HG03159 (cell line): ENCODE results near the gene TMCO2.
A peak's percentile ranks its signal among the peaks of the same experiment; 100 is the strongest.

ENCODE experiments used
- ATAC-seq: cut with Tn5 transposase; IDR thresholded peaks from one replicate; pipeline ENCODE4 v1.9.1; 2021; ENCODE audit warnings: mild to moderate bottlenecking, moderate library complexity; ENCODE audit not compliant: unreplicated experiment

The TMCO2 gene

DNA sequence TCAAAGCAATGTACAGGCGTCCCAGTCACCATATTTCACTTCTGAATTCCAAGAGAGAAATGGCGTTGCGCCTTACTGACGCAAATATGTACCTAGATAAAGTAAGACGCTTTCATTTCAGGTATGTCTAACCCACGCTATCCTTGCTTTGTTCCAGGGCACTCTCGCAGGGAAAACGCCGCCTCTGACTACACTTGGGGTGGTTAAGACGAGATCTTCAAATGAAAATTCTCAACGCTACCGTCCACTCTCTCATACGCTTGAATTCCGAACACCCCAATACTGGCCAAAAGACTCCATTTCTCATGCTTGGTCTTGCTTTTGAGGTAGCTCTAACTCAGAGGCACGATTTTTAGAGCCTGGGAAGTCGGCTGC is 9.6 kb downstream of the TMCO2 start:
- ATAC-seq: peak; percentile 17

DNA sequence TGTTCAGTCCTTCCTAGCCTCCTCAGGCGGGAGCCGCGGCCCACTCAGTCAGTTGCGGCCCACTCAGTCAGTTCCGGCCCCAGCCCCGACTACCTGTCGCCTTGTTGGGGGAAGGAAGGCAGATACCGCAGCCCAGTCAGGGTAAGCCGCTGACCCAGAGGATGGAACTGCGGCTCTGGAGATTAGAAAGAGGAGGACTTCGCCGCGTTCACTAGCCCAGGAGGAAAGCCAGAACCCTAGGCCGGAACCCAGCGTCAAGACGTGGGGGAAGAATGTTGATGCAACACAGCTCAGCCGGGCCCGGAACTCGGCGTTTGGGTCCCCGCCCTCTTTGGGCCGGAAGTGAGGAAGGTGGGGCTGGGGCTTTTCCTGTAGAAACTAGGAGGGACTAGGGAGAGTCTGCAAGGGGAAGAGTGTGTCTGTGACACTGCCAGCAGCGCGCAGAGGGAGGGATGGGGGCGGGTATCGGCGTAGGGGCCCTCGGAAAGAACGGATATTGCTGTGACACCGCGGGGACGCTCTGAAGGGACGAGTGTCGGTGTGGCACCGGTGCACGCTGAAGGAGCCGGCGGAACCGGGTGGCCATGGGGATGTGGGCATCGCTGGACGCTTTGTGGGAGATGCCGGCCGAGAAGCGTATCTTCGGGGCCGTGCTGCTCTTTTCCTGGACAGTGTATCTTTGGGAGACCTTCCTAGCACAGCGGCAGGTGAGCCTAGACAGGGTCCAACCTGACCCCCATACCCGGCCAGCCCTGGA is 10.1 kb downstream of the TMCO2 start, which contains the start of gene ZMPSTE24:
TSS of gene ZMPSTE24 (plus strand) at position 549 of the 757 bp plus-strand sequence. CDS start at position 585, 36 bp downstream.
- peak; percentile 87 for ATAC-seq

DNA sequence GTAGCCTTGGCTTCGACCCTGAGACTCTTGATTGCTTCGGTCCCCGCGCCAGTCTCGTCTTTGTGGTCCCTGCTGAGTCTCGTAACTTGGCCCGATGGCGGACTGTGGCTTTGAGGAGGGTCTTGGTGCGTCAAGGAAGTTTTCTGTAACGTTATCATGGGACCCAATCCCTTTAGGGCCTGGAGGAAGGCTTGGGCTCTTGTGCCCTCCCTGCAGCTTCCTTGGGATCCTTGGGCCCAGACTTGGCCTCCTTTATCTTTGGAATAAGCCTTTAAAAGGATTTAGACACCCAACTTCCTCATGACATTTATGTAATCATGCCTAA is 10.7 kb downstream of the TMCO2 start:
- no peak for ATAC-seq

DNA sequence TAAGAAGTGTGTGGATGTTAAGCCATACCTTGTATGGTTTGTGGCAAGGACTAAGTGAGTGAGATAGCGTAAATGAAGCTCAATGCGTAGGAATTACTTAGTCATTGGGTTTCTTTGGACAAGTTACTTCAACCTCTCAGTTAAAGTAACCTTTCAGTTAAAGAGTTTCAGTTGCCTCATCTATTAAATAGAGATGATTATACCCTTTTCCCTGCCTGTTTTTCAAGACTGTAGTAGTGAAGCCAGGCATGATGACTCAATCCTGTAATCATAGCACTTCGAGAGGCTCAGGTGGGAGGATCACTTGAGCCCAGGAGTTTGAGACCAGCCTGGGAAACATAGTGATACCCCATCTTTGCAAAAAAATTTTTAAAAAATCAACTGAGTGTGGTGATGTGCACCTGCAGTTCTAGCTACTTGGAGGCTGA is 16.6 kb downstream of the TMCO2 start:
- no peak for ATAC-seq

DNA sequence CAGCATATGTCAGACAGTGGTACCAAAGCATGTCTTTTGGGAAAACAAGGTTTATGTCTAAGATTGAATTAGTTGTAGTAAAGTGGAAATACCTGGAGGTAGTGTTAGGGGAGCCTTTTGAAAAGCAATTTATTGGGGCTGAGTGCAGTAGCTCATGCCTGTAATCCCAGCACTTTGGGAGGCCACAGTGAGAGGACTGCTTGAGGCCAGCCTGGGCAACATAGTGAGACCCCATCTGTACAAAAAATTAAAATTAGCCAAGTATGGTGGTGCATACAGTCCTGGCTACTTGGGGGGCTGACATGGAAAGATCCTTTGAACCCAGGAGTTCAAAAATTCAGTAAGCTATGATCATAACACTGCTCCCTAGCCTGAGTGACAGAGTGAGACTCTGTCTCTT is 17.6 kb downstream of the TMCO2 start:
- ATAC-seq: no peak

DNA sequence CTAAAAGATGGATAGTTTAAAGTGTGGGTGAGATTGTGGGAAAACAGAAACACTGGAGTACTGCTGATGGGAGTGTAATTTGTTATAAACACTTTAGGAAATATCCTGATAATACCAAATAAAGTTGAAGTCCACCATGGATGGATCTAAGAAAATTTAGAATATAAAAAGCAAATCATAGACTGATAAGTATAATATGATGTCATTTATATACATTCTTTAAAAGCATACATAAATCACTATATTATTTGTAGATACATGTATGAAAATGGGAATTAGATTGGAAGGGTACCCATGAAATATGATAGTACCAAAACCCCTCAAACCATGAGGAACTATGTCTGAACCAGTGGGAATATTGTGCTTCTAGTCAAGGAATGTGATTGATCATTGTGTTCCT is 18.2 kb downstream of the TMCO2 start:
- no peak for ATAC-seq

DNA sequence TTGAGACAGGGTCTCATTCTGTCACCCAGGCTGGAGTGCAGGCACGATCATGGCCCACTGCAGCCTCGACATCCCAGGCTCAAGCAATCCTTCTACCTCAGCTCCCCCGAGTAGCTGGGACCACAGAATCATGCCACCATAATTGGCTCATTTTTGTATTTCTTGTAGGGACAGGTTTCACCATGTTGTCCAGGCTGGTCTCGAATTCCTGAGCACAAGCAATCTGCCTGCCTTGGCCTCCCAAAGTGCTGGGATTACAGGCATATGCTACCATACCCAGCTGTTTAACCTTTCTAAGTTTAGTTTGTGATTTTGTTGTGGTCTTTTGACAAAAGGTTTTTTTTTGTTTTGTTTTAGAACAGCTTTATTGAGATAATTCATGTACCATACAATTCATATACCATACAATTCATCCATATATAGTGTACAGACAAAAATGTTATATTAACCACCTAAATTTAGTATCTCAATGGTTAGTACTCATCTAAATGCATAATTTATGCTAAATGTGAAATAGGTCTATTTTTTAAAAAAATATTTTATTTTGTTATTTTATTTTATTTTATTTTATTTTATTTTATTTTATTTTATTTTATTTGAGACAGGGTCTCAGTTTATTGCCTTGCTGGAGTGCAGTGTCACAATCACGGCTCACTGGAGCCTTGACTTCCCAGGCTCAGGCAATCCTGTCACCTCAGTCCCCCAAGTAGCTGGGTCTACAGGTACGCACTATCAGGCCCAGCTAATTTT is 19.2 kb downstream of the TMCO2 start:
- no peak for ATAC-seq

DNA sequence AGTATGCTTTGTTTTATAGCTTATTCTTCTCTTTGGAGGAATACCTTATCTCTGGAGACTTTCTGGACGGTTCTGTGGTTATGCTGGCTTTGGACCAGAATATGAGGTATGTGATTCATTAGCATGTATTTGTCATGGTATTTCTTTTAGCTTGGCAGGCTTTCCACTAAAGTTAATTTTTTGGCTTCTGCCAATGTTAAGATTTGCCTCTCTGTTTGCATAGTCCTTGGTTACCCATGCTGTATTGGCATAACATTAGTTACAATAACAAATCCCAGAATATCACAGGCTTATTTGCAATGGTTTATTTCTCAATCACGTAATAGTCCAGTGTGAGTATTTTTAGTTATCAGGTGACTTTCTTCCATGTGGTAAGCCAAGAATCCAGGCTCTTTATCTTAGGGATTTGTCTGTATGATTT is 20.0 kb downstream of the TMCO2 start:
- ATAC-seq: no peak

DNA sequence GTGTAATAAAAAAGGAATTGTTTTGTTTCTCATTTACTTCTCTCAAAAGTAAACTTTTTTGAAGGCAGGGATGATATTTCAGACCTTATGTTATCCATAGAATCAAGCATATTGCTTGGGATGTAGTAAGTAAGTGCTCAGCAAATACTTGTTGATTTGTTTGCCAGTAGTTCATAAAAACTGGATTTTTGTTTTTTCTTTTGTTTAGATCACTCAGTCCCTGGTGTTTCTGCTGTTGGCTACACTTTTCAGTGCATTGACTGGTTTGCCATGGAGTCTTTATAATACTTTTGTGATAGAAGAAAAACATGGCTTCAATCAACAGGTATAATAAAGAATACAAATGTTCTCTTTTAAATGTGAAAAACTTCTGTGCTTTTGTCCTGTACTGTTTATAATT is 20.5 kb downstream of the TMCO2 start:
- no peak for ATAC-seq

DNA sequence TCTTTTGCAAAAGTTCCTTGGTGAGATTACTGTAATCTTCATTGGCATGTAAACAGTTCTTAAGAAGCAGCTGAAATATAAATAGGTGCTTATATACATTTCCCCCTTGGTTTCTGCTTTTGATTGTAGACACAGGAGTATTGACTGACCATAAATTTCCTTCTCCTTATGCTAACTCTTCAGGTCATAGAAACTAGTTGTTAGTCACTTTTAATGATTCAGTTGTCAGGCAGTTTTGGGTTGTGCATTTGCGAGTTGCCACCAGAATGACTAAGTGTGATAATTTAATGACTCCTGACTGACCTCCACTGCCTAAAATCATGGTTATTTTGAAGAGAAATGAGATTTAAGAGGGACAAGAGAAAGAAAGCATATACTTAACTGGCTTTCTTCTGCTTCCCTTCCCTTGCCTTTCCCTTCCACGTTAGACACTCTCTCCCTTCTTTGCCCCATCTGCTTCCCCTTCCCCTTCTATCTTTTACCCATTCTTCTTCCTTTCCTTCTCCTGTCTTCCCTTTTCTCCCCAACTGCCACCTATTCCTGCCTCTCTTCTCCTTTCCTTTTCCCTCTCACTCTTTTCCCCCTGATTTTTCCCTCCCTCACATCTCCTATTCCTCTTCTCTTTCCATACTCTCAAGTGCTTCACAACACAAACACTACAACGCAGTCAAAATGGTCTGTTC is 22.6 kb downstream of the TMCO2 start:
- ATAC-seq: no peak

DNA sequence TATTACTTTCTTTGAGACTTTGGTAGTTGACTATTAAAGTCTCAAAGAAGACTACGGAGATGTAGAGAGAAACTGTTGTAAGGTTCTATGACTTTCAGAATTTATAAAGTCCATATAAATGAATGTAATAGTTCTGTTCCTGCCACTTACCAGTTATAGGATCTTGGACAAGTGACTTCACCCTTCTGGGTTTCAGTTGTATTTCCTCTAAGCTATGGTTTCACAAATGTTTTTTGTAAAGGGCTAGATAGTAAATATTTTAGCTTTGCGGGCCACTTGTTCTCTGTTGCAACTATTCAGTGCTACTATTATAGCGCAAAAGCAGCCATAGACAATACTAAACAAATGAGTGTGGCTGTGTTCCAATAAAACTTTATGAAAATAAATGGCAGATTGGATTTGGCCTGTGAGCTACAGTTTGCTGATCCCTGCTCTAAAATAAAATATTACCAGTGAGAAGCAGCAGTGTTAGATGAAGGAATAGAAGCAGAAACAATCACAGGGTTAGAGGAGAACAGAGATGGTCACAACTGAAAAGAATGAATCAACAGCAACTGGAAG is 25.0 kb downstream of the TMCO2 start:
- ATAC-seq: no peak

DNA sequence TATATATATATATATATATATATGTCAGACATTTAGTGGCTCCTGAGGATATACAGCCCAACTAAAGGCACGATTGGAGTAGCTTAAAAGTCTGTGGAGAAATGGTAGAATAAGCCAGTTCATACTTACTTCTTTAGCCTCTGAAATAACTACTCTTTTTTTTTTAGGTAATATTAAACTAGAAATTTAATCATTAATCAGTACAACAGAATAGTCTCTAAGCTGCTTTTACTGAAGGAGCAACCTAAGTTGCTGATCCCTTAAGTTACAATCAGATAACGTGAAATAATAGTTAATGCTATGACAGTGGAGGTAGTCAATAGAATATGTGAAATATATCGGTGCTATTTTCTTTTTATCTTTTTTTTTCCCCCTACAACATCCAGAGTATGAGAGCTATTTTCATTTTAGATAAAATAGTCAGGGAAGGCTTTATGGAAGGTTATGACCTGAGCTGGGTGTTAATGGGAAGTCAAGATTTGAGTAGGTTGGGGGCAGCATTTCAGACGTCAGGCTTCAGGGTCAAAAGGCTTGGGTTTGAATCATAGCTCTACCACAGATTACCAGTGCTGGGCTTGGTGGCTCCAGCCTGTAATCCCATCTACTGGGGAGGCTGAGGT is 25.9 kb downstream of the TMCO2 start:
- ATAC-seq: no peak

DNA sequence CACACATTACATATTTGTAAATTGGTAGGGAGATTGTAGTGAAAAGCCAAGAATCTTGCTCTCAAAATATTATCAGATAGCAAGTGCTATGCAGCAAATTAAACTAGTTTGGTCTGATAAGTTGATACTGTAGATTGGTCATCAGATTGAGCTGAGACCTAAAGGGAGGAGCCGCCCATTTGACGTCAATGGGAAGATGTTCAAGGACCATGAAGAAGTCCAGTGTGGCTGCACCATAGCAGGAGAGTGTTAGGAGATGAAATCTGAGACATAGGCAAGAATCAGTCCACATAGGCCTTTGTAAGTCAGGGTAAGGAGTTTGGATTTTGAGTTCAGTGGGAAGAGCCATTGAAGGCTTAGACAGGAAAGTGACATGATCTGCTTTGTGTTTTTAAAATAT is 26.6 kb downstream of the TMCO2 start:
- no peak for ATAC-seq

DNA sequence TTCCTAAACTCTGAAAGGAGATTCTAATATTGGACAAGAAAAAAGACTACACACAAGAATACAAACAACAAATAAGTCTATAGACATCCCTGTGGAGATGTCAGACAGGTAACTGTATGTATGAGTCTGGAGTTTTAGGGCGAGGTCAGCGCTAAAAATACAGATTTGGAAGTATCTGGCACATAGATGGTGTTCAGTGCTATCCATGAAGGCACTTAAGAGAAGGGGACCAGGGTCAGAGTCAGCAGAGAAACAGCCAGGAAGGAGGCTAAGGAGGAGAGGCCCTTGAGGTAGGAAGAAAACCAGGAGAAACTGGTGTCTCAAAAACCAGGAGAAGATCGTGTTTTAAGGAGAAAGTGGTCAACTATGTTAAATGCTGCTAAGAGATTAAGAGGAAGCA is 28.4 kb downstream of the TMCO2 start:
- ATAC-seq: no peak

DNA sequence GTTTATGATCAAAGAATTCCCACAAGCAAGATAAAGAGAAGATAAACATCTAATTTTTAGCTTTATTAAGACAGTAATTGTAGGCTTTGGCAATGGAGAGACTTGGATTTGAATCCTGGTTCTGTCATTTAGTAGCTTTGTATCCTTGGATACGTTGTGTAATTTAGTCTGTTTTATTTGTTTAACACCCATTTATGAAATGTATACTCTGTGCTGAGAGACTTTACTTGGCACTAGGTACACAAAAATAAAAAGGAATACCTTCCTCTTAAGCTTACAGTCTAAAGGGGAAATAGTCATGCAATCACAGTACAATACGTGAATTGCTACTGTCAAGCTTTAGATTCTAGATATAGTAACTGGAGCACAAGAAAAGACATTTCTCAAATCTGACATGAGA is 34.1 kb downstream of the TMCO2 start:
- no peak for ATAC-seq

DNA sequence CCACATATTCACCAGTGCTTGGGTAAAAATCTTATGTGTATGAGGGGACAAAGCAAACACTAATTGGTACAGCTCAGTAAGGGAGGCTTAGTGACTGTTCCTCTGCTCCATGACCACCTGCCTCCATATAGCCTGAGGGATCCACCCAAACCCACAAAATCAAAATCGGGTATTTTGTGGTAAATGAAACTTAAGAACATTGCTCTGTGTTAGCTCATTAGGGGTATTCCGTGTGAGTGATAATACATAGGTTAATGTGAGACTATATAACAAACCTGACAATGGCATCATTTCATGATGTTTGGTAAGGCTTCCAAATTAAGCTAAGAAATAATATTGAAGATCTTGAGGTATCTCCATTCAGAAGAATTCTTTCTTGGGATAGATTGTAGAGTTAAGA is 43.6 kb downstream of the TMCO2 start:
- no peak for ATAC-seq

DNA sequence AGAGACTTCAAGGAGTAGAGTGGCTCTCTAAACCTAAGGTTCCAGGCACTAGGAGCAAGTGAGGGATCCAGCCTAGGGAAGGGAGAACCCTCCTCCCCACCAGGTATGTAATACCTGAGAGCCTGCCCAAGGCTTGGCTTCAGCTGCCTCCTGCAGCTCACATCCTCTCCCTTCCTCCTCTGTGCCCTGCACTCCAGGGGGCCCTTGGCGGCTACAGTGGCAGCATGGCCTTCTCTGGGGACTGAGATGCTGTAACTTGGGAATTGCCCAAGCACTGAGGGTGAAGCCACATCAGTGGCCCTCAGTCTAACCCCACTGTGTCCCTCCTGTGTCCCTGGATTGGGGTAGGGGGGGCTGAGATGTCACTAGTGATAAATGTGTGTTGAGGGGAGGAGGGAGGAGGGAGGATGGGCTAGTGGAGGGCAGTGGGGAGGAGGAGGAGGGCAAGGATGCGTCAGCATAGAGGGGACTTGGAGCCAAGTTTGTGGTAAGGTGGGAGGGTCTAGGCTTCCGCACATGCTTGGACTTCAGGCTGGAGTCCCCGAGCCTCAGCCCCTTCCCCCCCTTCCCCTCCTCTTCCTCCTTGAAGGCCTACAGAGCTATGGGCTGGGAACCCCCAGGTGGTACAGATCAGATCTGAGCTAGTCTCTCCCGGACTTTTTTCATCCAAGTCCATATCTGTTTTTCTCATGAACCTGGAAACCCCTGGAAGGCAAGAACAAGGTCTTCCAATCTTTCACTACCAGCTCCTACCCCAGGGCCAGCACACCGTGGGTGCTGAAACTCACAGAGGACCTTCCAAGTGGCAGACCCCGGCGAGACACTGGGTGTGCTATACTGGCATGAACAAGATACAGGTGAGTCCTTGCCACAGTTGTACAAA is 51.9 kb downstream of the TMCO2 start:
- no peak for ATAC-seq

DNA sequence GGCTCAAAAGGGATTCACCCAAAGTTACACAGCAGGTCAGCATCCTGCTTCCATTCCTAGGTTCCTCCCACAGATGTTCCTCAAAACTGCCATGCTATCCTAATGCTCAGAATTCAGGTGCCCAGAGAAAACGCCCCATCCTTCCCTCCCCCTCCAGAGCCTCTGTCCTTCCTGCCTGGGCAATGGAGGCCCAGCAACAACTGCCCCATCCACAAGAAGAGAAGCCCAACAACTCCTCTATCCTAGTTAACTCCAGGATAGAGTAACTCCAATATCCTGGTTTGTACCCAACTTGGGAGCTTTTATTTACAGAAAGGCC is 52.5 kb downstream of the TMCO2 start:
- no peak for ATAC-seq

DNA sequence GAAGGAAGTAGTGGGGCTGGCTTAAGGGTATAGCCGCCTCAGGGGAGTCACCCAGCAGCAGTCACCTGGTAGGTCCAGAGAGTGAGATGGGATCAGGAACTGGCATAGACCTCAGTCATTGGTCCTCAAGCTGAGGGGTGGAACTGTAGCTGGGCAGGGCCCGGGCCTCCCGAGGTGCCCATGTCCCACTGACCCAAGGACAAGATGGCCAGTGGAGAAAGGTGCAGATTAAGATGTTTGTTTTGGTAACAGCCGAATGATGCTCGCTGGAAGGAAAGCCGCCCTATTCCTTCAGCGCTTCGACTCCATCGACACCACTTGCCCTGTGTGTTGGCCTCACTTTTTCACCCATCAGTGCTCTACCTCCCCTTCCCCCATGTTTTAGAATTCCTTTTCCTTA is 52.9 kb downstream of the TMCO2 start:
- no peak for ATAC-seq

DNA sequence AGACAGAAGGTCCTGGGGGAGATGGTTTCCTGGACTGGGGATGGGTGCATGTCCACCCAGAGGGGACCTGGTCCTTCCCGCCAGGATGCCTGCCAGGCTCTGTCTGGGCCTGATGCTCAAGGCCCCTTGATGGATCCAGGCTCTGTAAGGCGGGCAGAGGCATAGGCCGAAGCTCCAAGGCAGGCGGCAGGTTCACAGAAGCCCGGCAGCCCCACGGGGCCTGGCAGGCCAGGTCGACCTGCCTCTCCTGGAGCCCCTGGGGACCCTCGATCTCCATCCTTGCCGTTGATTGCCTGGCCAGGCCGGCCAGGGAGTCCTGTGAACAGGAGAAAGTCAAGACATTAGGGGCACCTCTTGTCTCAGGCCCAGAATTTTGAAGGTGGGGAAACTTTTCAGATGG is 53.3 kb downstream of the TMCO2 start:
- ATAC-seq: no peak
